SK-N-SH (cell line): ENCODE results near the gene GULP1. TPM values are rescaled to one million over a fixed set of nuclear protein-coding genes. Genes with fewer than 3 reads are reported as not detected.

Experiments used
- CTCF ChIA-PET: fragments of 300-600, 350-600 bp; formaldehyde crosslinking; extraction: SDS; loops from one replicate; lab custom pipeline; 2021; lab: Yijun Ruan, JAX
- POLR2A ChIA-PET: fragments of 350-600 bp; sonication (Branson Sonifier 250); formaldehyde crosslinking; extraction: SDS; loops from one replicate; lab custom pipeline; 2020; ENCODE audit warnings: antibody characterized with exemption, inconsistent platforms; lab: Yijun Ruan, JAX
- DNase-seq: peaks from one replicate; pipeline ENCODE4 v3.0.0; 2012
- H2AFZ ChIP-seq: fragments of 200-600 bp; sonication (generic); 2 replicates; pipeline ENCODE4 v1.8.1; 2016; ENCODE audit warnings: antibody characterized with exemption, mild to moderate bottlenecking, low read depth
- H3F3A ChIP-seq: fragments of 200-600 bp; sonication (generic); replicated peaks from 2 replicates; pipeline ENCODE3; 2016; ENCODE audit warnings: antibody characterized with exemption, mild to moderate bottlenecking; ENCODE audit not compliant: insufficient read depth
- H3K27ac ChIP-seq, 2 experiments: fragments of 200-500 bp in 1 of 2; fragments of 200-600 bp in 1 of 2; sonication (Bioruptor generic) in 1 of 2; sonication (generic), shearing (Covaris generic) in 1 of 2; 2 replicates each; pipeline versions ENCODE4 v1.5.1 to v1.6.1; 2014 to 2016; ENCODE audit warnings: low read depth in 2 of 2, inconsistent platforms in 1 of 2, low read length in 1 of 2, mild to moderate bottlenecking in 1 of 2, mixed read lengths in 1 of 2
- H3K27me3 ChIP-seq: fragments of 200-600 bp; sonication (generic), shearing (Covaris generic); 2 replicates; pipeline ENCODE4 v1.6.1; 2016; ENCODE audit warnings: mixed run types; ENCODE audit not compliant: insufficient read depth
- H3K36me3 ChIP-seq, 2 experiments: fragments of 200-500 bp in 1 of 2; fragments of 200-600 bp in 1 of 2; sonication (Bioruptor generic) in 1 of 2; sonication (generic) in 1 of 2; replicated peaks in 1 of 2; 2 replicates each; pipeline versions ENCODE3 to v1.5.1; 2014 to 2016; ENCODE audit warnings: low read length in 1 of 2, mild to moderate bottlenecking in 1 of 2; ENCODE audit not compliant: insufficient read depth in 2 of 2, control insufficient read depth in 1 of 2
- H3K4me1 ChIP-seq, 2 experiments: fragments of 200-500 bp in 1 of 2; fragments of 200-600 bp in 1 of 2; sonication (Bioruptor generic) in 1 of 2; sonication (generic), shearing (Covaris generic) in 1 of 2; 2 replicates each; pipeline versions ENCODE4 v1.5.1 to v1.6.1; 2014 to 2016; ENCODE audit warnings: low read depth in 1 of 2, low read length in 1 of 2, mixed run types in 1 of 2; ENCODE audit not compliant: insufficient read depth in 2 of 2, control insufficient read depth in 1 of 2
- H3K4me2 ChIP-seq: fragments of 200-600 bp; sonication (generic), shearing (Covaris generic); 2 replicates; pipeline ENCODE4 v1.6.1; 2017; ENCODE audit warnings: mixed run types
- H3K4me3 ChIP-seq, 2 experiments: fragments of 200-500 bp in 1 of 2; fragments of 200-600 bp in 1 of 2; sonication (Bioruptor generic) in 1 of 2; sonication (generic), shearing (Covaris generic) in 1 of 2; 2 replicates each; pipeline versions ENCODE4 v1.5.1 to v1.8.1; 2014 to 2016; ENCODE audit warnings: low read depth in 2 of 2, inconsistent platforms in 1 of 2, low read length in 1 of 2, mild to moderate bottlenecking in 1 of 2, mixed read lengths in 1 of 2, moderate library complexity in 1 of 2
- H3K79me2 ChIP-seq: fragments of 200-600 bp; sonication (generic); 2 replicates; pipeline ENCODE4 v1.8.1; 2017; ENCODE audit warnings: mild to moderate bottlenecking; ENCODE audit not compliant: insufficient read depth
- H3K9ac ChIP-seq: fragments of 200-600 bp; sonication (generic); 2 replicates; pipeline ENCODE4 v1.6.1; 2017; ENCODE audit warnings: mixed run types
- H3K9me2 ChIP-seq: fragments of 200-600 bp; sonication (generic); 2 replicates; pipeline ENCODE4 v1.6.1; 2017; ENCODE audit warnings: mixed run types
- H3K9me3 ChIP-seq: fragments of 200-600 bp; sonication (generic); 2 replicates; pipeline ENCODE4 v1.6.1; 2017; ENCODE audit warnings: mixed run types, mild to moderate bottlenecking, moderate library complexity
- H4K20me1 ChIP-seq: fragments of 200-600 bp; sonication (generic); 2 replicates; pipeline ENCODE4 v1.6.1; 2017; ENCODE audit warnings: mild to moderate bottlenecking, mixed run types; ENCODE audit not compliant: insufficient read depth
- ELF1 ChIP-seq: IDR thresholded peaks from 2 replicates; pipeline ENCODE4 v1.4.0; 2012
- EP300 ChIP-seq, 2 experiments: IDR thresholded peaks; 2 replicates each; pipeline versions ENCODE4 v1.4.0 to v1.6.1; 2012; ENCODE audit warnings: borderline replicate concordance in 1 of 2, low read depth in 1 of 2, low read length in 1 of 2
- EZH2phosphoT487 ChIP-seq: fragments of 200-600 bp; sonication (generic); IDR thresholded peaks from 2 replicates; pipeline ENCODE4 v1.6.1; 2017; ENCODE audit warnings: low read depth, mixed run types, mild to moderate bottlenecking, antibody characterized with exemption, moderate library complexity, borderline replicate concordance
- FOSL2 ChIP-seq: IDR thresholded peaks from 2 replicates; pipeline ENCODE4 v1.4.0; 2012; ENCODE audit warnings: low read depth, mild to moderate bottlenecking, moderate library complexity, borderline replicate concordance
- FOXJ3 ChIP-seq: sonication (generic); formaldehyde crosslinking; IDR thresholded peaks from 2 replicates; pipeline ENCODE4 v1.5.1; 2020; ENCODE audit warnings: mild to moderate bottlenecking, missing genetic modification reagents
- FOXM1 ChIP-seq: IDR thresholded peaks from 2 replicates; pipeline ENCODE4 v1.4.0; 2012; ENCODE audit warnings: low read depth, mild to moderate bottlenecking
- GATA2 ChIP-seq: sonication (generic); formaldehyde crosslinking; IDR thresholded peaks from 2 replicates; pipeline ENCODE4 v1.5.0; 2020; ENCODE audit warnings: mild to moderate bottlenecking, missing genetic modification reagents
- JUND ChIP-seq: IDR thresholded peaks from 2 replicates; pipeline ENCODE4 v1.4.0; 2012
- MXI1 ChIP-seq: IDR thresholded peaks from 2 replicates; pipeline ENCODE4 v1.6.1; 2012; ENCODE audit warnings: mild to moderate bottlenecking, low read depth, low read length, improper control_type of control experiment
- NRF1 ChIP-seq: IDR thresholded peaks from 2 replicates; pipeline ENCODE4 v1.6.1; 2012; ENCODE audit warnings: low read depth, mild to moderate bottlenecking, low read length
- RAD21 ChIP-seq: IDR thresholded peaks from 2 replicates; pipeline ENCODE4 v1.6.1; 2012; ENCODE audit warnings: mild to moderate bottlenecking, low read length
- RCOR1 ChIP-seq: fragments of 150-350 bp; IDR thresholded peaks from 2 replicates; pipeline ENCODE4 v1.6.1; 2017; ENCODE audit warnings: antibody characterized with exemption, low read length
- SIN3A ChIP-seq: IDR thresholded peaks from 2 replicates; pipeline ENCODE4 v1.6.1; 2012; ENCODE audit warnings: low read depth, mild to moderate bottlenecking, low read length, moderate library complexity, borderline replicate concordance
- TAF1 ChIP-seq: IDR thresholded peaks from 2 replicates; pipeline ENCODE4 v1.6.1; 2012; ENCODE audit warnings: low read depth, mild to moderate bottlenecking, low read length, moderate library complexity, borderline replicate concordance
- TCF12 ChIP-seq: IDR thresholded peaks from 2 replicates; pipeline ENCODE4 v1.4.0; 2012
- TEAD4 ChIP-seq: IDR thresholded peaks from 2 replicates; pipeline ENCODE4 v1.4.0; 2012; ENCODE audit warnings: mild to moderate bottlenecking, borderline replicate concordance; ENCODE audit not compliant: insufficient read depth
- YY1 ChIP-seq: IDR thresholded peaks from 2 replicates; pipeline ENCODE4 v1.4.0; 2012; ENCODE audit warnings: low read depth, mild to moderate bottlenecking
- polyA plus RNA-seq, 3 experiments: library from polyadenylated mRNA; depleted of rRNA; stranded (reverse); fragments of >200 nt; gene quantifications; 2 replicates each; pipeline ENCODE4 v1.2.3, GENCODE V29; 2012
- TF ChIP-seq, protein P1 (sequence below): IDR thresholded peaks from 2 replicates; pipeline ENCODE4; 2012
- TF ChIP-seq, protein P2 (sequence below): fragments of 200-600 bp; sonication (generic); IDR thresholded peaks from 2 replicates; pipeline ENCODE4 v1.6.1; 2017; ENCODE audit warnings: antibody characterized with exemption, mild to moderate bottlenecking, moderate library complexity
- TF ChIP-seq, protein P3 (sequence below): IDR thresholded peaks from 2 replicates; pipeline ENCODE4 v1.4.0; 2012; ENCODE audit warnings: low read depth, borderline replicate concordance
- TF ChIP-seq, protein P4 (sequence below): fragments of 150-350 bp; IDR thresholded peaks from 2 replicates; pipeline ENCODE4 v1.6.1; 2017; ENCODE audit warnings: antibody characterized with exemption, low read length, low read depth, borderline replicate concordance
- TF ChIP-seq, protein P5 (sequence below): IDR thresholded peaks from 2 replicates; pipeline ENCODE4 v1.6.1; 2012; ENCODE audit warnings: mild to moderate bottlenecking, low read depth, low read length, moderate library complexity
- TF ChIP-seq, protein P6 (sequence below): fragments of 150-350 bp; IDR thresholded peaks from 2 replicates; pipeline ENCODE4 v1.6.1; 2016; ENCODE audit warnings: mild to moderate bottlenecking, low read depth, low read length

The GULP1 gene
- polyA plus RNA-seq, 1 of the 3 experiments (the other 2 are of a cell fraction), result 33.8 TPM

DNA sequence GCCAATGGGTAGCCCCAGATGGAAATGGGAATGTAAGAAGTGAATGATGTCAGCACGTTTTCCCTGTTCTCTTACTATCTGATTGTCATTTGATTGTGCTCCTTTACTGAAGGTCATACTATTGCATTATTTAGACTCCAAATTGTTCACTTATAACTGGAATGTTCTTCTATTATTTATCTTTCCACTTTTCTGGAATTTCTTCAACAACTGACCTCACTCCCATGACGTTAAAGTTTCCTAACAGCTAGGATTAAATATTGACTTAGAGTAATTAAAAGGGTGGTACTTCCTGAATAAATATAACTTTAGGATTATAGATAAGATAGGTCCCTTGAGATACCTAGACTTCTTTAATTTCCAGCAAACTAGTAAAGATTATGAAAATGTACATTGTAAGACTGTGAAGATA lies 10.9 kb upstream of the GULP1 start (continued):
- TF ChIP-seq, protein P1, sequence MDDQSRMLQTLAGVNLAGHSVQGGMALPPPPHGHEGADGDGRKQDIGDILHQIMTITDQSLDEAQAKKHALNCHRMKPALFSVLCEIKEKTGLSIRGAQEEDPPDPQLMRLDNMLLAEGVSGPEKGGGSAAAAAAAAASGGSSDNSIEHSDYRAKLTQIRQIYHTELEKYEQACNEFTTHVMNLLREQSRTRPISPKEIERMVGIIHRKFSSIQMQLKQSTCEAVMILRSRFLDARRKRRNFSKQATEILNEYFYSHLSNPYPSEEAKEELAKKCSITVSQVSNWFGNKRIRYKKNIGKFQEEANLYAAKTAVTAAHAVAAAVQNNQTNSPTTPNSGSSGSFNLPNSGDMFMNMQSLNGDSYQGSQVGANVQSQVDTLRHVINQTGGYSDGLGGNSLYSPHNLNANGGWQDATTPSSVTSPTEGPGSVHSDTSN, result no peak
- TF ChIP-seq EZH2phosphoT487 (no peak), YY1 (no peak), RCOR1 (no peak), FOXM1 (no peak), TCF12 (no peak), TEAD4 (no peak), MXI1 (no peak)
- TF ChIP-seq, protein P2, sequence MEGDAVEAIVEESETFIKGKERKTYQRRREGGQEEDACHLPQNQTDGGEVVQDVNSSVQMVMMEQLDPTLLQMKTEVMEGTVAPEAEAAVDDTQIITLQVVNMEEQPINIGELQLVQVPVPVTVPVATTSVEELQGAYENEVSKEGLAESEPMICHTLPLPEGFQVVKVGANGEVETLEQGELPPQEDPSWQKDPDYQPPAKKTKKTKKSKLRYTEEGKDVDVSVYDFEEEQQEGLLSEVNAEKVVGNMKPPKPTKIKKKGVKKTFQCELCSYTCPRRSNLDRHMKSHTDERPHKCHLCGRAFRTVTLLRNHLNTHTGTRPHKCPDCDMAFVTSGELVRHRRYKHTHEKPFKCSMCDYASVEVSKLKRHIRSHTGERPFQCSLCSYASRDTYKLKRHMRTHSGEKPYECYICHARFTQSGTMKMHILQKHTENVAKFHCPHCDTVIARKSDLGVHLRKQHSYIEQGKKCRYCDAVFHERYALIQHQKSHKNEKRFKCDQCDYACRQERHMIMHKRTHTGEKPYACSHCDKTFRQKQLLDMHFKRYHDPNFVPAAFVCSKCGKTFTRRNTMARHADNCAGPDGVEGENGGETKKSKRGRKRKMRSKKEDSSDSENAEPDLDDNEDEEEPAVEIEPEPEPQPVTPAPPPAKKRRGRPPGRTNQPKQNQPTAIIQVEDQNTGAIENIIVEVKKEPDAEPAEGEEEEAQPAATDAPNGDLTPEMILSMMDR, result no peak
- TF ChIP-seq, protein P3, sequence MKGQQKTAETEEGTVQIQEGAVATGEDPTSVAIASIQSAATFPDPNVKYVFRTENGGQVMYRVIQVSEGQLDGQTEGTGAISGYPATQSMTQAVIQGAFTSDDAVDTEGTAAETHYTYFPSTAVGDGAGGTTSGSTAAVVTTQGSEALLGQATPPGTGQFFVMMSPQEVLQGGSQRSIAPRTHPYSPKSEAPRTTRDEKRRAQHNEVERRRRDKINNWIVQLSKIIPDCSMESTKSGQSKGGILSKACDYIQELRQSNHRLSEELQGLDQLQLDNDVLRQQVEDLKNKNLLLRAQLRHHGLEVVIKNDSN, result no peak

DNA sequence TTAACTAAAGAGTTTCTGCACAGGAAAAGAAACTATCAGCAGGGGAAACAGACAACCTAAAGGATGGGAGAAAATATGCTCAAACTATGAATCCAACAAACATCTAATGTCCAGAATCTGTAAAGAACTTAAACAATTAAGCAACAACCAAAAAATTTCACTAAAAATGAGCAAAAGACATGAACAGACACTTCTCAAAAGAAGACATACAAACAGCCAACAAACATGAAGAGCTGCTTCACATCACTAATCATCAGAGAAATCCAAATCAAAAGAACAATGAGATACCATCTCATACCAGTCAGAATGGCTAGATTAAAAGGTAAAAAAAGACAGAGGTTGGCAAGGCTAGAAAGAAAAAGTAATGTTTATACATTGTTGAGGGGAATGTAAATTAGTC lies 8.8 kb upstream of the GULP1 start:
- Histone ChIP-seq H3K27me3 (no peaks in the 10 kb centered on the region), H3K9me3 (no peaks in the 10 kb centered on the region), H3K4me1 (no peaks in the 10 kb centered on the region), H3K36me3 (no peaks in the 10 kb centered on the region), H4K20me1 (no peaks in the 10 kb centered on the region), H3K4me2 (no peak overlapping the region), H3K79me2 (no peaks in the 10 kb centered on the region), H3F3A (no peaks in the 10 kb centered on the region), H3K4me3 (no peak overlapping the region), H2AFZ (no peak overlapping the region), H3K27ac (no peak overlapping the region), H3K9me2 (no peaks in the 10 kb centered on the region), H3K9ac (no peak overlapping the region)
- ChIA-PET POLR2A (no interaction called here), CTCF (no interaction called here)
- DNase-seq, result no peak
- TF ChIP-seq EP300 (IDR thresholded peaks at IDR 0.05; ENCODE audit: borderline replicate concordance in 1 of 2, low read depth in 1 of 2, low read length in 1 of 2), result no peak
- no peak for TF ChIP-seq TAF1
- TF ChIP-seq, protein P4, sequence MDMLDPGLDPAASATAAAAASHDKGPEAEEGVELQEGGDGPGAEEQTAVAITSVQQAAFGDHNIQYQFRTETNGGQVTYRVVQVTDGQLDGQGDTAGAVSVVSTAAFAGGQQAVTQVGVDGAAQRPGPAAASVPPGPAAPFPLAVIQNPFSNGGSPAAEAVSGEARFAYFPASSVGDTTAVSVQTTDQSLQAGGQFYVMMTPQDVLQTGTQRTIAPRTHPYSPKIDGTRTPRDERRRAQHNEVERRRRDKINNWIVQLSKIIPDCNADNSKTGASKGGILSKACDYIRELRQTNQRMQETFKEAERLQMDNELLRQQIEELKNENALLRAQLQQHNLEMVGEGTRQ, result no peak
- TF ChIP-seq, protein P5, sequence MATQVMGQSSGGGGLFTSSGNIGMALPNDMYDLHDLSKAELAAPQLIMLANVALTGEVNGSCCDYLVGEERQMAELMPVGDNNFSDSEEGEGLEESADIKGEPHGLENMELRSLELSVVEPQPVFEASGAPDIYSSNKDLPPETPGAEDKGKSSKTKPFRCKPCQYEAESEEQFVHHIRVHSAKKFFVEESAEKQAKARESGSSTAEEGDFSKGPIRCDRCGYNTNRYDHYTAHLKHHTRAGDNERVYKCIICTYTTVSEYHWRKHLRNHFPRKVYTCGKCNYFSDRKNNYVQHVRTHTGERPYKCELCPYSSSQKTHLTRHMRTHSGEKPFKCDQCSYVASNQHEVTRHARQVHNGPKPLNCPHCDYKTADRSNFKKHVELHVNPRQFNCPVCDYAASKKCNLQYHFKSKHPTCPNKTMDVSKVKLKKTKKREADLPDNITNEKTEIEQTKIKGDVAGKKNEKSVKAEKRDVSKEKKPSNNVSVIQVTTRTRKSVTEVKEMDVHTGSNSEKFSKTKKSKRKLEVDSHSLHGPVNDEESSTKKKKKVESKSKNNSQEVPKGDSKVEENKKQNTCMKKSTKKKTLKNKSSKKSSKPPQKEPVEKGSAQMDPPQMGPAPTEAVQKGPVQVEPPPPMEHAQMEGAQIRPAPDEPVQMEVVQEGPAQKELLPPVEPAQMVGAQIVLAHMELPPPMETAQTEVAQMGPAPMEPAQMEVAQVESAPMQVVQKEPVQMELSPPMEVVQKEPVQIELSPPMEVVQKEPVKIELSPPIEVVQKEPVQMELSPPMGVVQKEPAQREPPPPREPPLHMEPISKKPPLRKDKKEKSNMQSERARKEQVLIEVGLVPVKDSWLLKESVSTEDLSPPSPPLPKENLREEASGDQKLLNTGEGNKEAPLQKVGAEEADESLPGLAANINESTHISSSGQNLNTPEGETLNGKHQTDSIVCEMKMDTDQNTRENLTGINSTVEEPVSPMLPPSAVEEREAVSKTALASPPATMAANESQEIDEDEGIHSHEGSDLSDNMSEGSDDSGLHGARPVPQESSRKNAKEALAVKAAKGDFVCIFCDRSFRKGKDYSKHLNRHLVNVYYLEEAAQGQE, result no peak
- TF ChIP-seq, protein P3, result no peak
- TF ChIP-seq, protein P6, sequence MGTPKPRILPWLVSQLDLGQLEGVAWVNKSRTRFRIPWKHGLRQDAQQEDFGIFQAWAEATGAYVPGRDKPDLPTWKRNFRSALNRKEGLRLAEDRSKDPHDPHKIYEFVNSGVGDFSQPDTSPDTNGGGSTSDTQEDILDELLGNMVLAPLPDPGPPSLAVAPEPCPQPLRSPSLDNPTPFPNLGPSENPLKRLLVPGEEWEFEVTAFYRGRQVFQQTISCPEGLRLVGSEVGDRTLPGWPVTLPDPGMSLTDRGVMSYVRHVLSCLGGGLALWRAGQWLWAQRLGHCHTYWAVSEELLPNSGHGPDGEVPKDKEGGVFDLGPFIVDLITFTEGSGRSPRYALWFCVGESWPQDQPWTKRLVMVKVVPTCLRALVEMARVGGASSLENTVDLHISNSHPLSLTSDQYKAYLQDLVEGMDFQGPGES, result no peak
- TF ChIP-seq ELF1, result no peak
- no peak for TF ChIP-seq RAD21
- no peak for TF ChIP-seq GATA2 (CRISPR knock-in tag)
- no peak for TF ChIP-seq JUND
- no peak for TF ChIP-seq FOXM1
- no peak for TF ChIP-seq SIN3A
- no peak for TF ChIP-seq EZH2phosphoT487
- TF ChIP-seq FOSL2, result no peak
- no peak for TF ChIP-seq FOXJ3 (CRISPR knock-in tag)
- TF ChIP-seq NRF1, result no peak
